ENCODE data around the gene RPL38. TPM values are rescaled to one million over a fixed set of nuclear protein-coding genes. Genes with fewer than 3 reads are reported as not detected.

Gene RPL38
- total RNA-seq, 6 experiments from 2014 or later, result 161 to 313 (median 282) TPM

DNA sequence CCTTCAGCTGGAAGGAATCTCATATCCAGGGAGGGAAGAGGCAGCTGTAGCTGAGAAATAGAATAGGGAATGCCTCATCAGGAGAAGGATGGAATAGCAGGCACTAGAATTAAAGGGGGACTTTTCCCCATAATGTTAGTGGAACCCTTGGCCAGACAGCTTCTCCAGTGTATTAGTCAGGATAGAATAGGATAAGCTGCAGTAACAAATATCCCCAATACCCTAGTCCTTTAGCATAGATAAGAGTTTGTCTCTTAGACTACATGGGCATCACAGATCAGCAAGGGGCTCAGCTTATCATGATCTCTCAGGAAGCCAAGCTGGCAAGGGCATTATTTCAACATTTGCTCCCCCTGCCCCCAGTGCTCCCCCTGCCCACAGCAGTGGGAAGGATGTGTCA lies 44.7 kb upstream of the RPL38 start:
- H3K36me3 ChIP-seq, result no peaks in the 10 kb centered on the region
- TF ChIP-seq POLR2A (IDR thresholded peaks at IDR 0.05), result no peak
- TF ChIP-seq, protein P1, sequence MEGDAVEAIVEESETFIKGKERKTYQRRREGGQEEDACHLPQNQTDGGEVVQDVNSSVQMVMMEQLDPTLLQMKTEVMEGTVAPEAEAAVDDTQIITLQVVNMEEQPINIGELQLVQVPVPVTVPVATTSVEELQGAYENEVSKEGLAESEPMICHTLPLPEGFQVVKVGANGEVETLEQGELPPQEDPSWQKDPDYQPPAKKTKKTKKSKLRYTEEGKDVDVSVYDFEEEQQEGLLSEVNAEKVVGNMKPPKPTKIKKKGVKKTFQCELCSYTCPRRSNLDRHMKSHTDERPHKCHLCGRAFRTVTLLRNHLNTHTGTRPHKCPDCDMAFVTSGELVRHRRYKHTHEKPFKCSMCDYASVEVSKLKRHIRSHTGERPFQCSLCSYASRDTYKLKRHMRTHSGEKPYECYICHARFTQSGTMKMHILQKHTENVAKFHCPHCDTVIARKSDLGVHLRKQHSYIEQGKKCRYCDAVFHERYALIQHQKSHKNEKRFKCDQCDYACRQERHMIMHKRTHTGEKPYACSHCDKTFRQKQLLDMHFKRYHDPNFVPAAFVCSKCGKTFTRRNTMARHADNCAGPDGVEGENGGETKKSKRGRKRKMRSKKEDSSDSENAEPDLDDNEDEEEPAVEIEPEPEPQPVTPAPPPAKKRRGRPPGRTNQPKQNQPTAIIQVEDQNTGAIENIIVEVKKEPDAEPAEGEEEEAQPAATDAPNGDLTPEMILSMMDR (IDR thresholded peaks at IDR 0.05), result no peak
- H3K27me3 ChIP-seq, result no peaks in the 10 kb centered on the region
- DNase-seq (peak in 1 of 3 donors; percentile 1), ATAC-seq (no peak)
- intact Hi-C loops (cut with DNase I), result no loop called here
- H3K4me3 ChIP-seq, result no peak overlapping the region
- no peaks in the 10 kb centered on the region for H3K4me1 ChIP-seq
- no peak overlapping the region for H3K27ac ChIP-seq
- H3K9me3 ChIP-seq, result no peaks in the 10 kb centered on the region

GRCh38 chr17:74159226-74159840 lies 44.1 kb upstream of the RPL38 start:
- Histone ChIP-seq H3K4me3 (no peak overlapping the region), H3K27ac (no peak overlapping the region), H3K4me1 (no peaks in the 10 kb centered on the region), H3K27me3 (no peaks in the 10 kb centered on the region), H3K36me3 (no peaks in the 10 kb centered on the region), H3K9me3 (no peaks in the 10 kb centered on the region)
- TF ChIP-seq, protein P1 (IDR thresholded peaks at IDR 0.05), result no peak
- TF ChIP-seq POLR2A (IDR thresholded peaks at IDR 0.05), result no peak
- DNase-seq, result peak in 1 of 3 donors; percentile 15
- ATAC-seq, result no peak
- intact Hi-C loops (cut with DNase I), result no loop called here
- 76% methylated on average over 5 of the region's 5 CpGs for WGBS (ENCODE audit: insufficient coverage, low coverage, low lambda C conversion rate, missing lambda C conversion rate)

DNA sequence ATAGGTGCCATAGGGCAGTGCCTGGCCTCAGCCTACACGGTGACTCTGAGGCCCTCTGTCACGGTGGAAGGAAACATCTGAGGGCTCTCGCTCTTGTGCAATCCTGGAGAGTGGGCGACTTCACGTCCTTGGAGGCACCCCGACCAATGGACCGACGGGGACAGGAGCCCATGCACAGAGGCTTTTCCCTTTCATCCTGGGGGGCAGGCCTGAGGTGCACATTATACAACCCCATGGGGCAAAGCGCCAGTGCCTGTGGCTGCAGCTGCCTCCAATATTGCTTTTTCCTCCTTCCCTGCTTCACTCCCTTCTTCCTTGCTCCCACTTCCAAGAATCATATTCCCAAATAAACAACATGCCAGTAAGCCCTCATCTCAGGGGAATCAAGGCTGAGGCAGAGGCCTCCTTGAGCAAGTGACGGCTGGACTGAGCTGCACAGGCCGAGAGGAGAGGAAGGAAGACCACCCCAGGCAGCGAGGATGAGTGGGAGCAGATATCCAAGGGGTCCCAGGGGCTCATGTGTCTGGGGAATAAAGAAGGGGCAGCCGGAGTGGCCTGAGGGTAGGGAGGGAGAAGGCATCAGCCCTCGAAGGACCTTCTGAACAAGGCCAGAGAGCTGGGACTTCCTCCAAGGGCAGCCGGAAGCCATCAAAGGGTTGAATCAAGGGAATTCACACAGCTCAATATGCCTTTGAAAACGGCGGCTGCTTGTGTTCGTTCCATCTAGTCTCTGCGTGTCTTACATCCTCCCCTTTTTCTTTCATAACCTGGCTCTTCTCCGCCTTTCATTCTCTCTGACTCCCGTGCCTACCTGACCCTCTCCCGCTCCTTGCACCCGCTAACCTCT lies 42.6 kb upstream of the RPL38 start:
- ATAC-seq, result no peak

DNA sequence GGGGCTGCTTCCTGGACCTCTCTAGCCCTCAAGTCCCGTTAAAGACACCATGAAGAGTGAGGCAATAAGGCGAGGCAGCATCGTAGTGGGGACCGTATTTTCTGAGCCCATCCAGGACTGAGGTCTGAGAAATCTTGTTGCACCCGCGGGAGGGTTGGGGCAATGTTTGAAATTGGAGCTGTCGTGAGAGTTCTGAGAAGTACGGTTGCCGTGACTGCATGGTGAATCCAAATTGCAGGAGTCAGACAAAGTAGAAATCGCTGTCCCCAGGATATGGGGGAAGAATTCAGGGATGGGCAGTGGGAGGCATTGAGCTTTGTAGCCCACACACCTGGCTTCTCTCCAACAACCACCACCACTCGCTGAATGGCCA lies 42.0 kb upstream of the RPL38 start:
- no peak overlapping the region for H3K4me3 ChIP-seq
- DNase-seq (peak in 1 of 3 donors; percentile 10), ATAC-seq (no peak)
- no peak overlapping the region for H3K27ac ChIP-seq
- no peaks in the 10 kb centered on the region for H3K9me3 ChIP-seq
- H3K27me3 ChIP-seq, result no peaks in the 10 kb centered on the region
- TF ChIP-seq, protein P1 (IDR thresholded peaks at IDR 0.05), result no peak
- no peak for TF ChIP-seq POLR2A (IDR thresholded peaks at IDR 0.05)
- no peaks in the 10 kb centered on the region for H3K4me1 ChIP-seq
- 60% methylated on average over 11 of the region's 11 CpGs for WGBS (ENCODE audit: insufficient coverage, low coverage, low lambda C conversion rate, missing lambda C conversion rate)
- H3K36me3 ChIP-seq, result no peaks in the 10 kb centered on the region
- intact Hi-C loops (cut with DNase I), result no loop called here

More for the DNA sequence above, 42.6 kb upstream of the RPL38 start:
- peak in 1 of 3 donors; percentile 27 for DNase-seq
- no peak for TF ChIP-seq POLR2A (IDR thresholded peaks at IDR 0.05)
- TF ChIP-seq, protein P1 (IDR thresholded peaks at IDR 0.05), result no peak
- intact Hi-C loops (cut with DNase I), result no loop called here
- Histone ChIP-seq H3K4me3 (no peak overlapping the region), H3K27me3 (no peaks in the 10 kb centered on the region), H3K36me3 (no peaks in the 10 kb centered on the region), H3K4me1 (no peaks in the 10 kb centered on the region), H3K9me3 (no peaks in the 10 kb centered on the region), H3K27ac (no peak overlapping the region)
- WGBS (ENCODE audit: insufficient coverage, low coverage, low lambda C conversion rate, missing lambda C conversion rate), result 57% methylated on average over 12 of the region's 23 CpGs

Measured in right lobe of liver (tissue), 6 donors.